ENCODE data around the gene TTLL8. TPM values are rescaled to one million over a fixed set of nuclear protein-coding genes. Genes with fewer than 3 reads are reported as not detected.

TTLL8 gene
- total and polyA plus RNA-seq, 2 experiments from 2014 or later: not detected

DNA sequence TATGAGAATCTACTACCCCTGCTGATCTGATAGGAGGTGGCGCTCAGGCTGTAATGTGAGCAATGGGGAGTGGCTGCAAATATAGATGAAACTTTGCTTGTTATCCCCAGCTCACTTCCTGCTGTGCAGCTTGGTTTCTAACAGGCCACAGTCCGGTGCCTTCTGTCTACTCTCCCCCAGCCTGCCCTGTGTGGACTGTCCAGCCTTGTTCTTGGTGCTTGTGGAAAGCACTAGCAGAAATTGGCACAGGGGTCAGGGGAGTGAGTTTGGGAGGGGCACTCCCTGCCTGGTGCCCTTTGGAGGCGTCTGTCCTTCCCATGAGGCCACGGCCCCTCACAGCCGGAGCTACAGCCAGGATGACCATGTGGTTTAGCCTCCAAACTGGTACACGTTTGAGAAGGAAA, 46.0 kb upstream of the TTLL8 start:
- Histone ChIP-seq H4K20me1 (ENCODE audit: insufficient read depth, poor library complexity, severe bottlenecking) (no peaks in the 10 kb centered on the region), H3K4me1 (ENCODE audit: insufficient read depth) (peaks cover 5% of the 10 kb centered on the region), H3K4me3 (no peak overlapping the region), H3K79me2 (no peaks in the 10 kb centered on the region), H3K4me2 (no peak overlapping the region), H3K36me3 (replicated peaks; ENCODE audit: insufficient read depth, low read depth) (no peaks in the 10 kb centered on the region), H3K27ac (no peak overlapping the region), H2AFZ (no peak overlapping the region), H3K27me3 (no peaks in the 10 kb centered on the region), H3K9me2 (replicated peaks; ENCODE audit: insufficient read depth) (no peaks in the 10 kb centered on the region), H3K9me3 (ENCODE audit: low read depth) (no peaks in the 10 kb centered on the region)
- TF ChIP-seq, protein P1, sequence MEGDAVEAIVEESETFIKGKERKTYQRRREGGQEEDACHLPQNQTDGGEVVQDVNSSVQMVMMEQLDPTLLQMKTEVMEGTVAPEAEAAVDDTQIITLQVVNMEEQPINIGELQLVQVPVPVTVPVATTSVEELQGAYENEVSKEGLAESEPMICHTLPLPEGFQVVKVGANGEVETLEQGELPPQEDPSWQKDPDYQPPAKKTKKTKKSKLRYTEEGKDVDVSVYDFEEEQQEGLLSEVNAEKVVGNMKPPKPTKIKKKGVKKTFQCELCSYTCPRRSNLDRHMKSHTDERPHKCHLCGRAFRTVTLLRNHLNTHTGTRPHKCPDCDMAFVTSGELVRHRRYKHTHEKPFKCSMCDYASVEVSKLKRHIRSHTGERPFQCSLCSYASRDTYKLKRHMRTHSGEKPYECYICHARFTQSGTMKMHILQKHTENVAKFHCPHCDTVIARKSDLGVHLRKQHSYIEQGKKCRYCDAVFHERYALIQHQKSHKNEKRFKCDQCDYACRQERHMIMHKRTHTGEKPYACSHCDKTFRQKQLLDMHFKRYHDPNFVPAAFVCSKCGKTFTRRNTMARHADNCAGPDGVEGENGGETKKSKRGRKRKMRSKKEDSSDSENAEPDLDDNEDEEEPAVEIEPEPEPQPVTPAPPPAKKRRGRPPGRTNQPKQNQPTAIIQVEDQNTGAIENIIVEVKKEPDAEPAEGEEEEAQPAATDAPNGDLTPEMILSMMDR (IDR thresholded peaks at IDR 0.05; ENCODE audit: poor library complexity): no peak
- no peak for TF ChIP-seq EZH2 (IDR thresholded peaks at IDR 0.05; ENCODE audit: borderline replicate concordance)
- no peak for TF ChIP-seq EZH2phosphoT487 (IDR thresholded peaks at IDR 0.05; ENCODE audit: low read depth, severe bottlenecking, unreplicated experiment)
- WGBS (ENCODE audit: low lambda C conversion rate, missing lambda C conversion rate): 81% methylated on average over 6 of the region's 6 CpGs
- DNase-seq (ENCODE audit: low spot score): no peak

DNA sequence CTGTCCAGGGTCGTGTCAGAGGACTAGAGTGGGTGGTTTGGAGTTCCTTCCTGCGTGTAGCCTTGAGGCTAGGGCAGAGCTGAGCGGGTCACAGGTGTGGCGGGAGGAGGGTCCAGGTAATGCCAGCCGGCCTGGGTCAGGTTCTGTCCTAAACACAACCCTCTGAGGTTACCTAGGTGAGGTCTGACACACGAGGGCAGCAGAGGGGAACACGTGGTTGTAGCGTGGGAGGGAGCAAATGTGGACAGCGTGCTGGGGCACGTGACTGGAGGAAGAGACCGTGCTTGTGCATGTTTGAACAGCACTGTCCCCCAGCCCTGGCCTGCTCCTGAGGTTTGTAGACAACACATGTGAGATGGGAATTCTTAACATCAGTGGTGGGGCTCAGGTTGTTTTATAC, 44.8 kb upstream of the TTLL8 start:
- Histone ChIP-seq H3K4me3 (no peak overlapping the region), H3K4me2 (no peak overlapping the region), H3K4me1 (ENCODE audit: insufficient read depth) (peaks cover 5% of the 10 kb centered on the region), H3K79me2 (no peaks in the 10 kb centered on the region), H3K9me2 (replicated peaks; ENCODE audit: insufficient read depth) (no peaks in the 10 kb centered on the region), H4K20me1 (ENCODE audit: insufficient read depth, poor library complexity, severe bottlenecking) (no peaks in the 10 kb centered on the region), H3K36me3 (replicated peaks; ENCODE audit: insufficient read depth, low read depth) (no peaks in the 10 kb centered on the region), H3K27me3 (no peaks in the 10 kb centered on the region), H2AFZ (no peak overlapping the region), H3K9me3 (ENCODE audit: low read depth) (no peaks in the 10 kb centered on the region), H3K27ac (no peak overlapping the region)
- DNase-seq (ENCODE audit: low spot score): no peak
- 73% methylated on average over 11 of the region's 11 CpGs for WGBS (ENCODE audit: low lambda C conversion rate, missing lambda C conversion rate)
- TF ChIP-seq EZH2 (IDR thresholded peaks at IDR 0.05; ENCODE audit: borderline replicate concordance): no peak
- TF ChIP-seq, protein P1 (IDR thresholded peaks at IDR 0.05; ENCODE audit: poor library complexity): no peak
- TF ChIP-seq EZH2phosphoT487 (IDR thresholded peaks at IDR 0.05; ENCODE audit: low read depth, severe bottlenecking, unreplicated experiment): no peak

DNA sequence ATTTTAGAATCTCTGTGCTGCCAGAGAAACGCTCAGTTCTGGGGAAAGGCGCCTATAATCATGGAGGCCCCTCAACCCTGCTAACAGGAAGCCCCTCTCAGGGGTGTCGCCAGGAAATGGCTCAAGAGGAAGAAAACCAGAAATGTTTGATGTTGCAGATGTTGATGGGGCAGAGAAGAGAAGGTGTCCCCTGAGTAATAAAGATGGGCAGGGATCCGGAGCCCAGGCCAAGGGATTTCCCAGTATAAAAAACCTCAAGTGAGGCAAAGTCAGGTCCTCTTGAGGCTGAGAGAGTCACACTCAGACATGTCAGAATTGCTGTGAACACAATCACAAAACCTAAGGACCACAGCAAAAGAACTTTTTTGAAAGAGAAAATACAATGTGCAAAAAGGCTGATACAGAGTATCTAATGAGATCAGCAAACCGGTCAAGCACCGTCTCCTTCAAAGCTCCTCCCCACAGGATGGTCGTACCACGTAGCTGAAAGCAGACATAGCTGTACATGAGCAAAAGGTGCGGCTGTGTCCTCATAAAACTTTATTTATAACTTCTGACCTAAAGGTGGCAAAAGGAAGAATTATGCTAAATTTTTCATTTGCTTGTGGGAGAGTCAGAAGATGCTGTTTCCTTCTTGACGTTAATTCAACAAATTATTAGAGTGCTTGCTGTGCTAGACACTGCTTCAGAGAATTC, 43.9 kb upstream of the TTLL8 start:
- DNase-seq (ENCODE audit: low spot score): no peak
- H3K79me2 ChIP-seq: no peaks in the 10 kb centered on the region
- no peaks in the 10 kb centered on the region for H3K9me2 ChIP-seq (replicated peaks; ENCODE audit: insufficient read depth)
- H3K36me3 ChIP-seq (replicated peaks; ENCODE audit: insufficient read depth, low read depth): no peaks in the 10 kb centered on the region
- 88% methylated on average over 10 of the region's 10 CpGs for WGBS (ENCODE audit: low lambda C conversion rate, missing lambda C conversion rate)
- H3K27ac ChIP-seq: no peak overlapping the region
- H2AFZ ChIP-seq: no peak overlapping the region
- peaks cover 5% of the 10 kb centered on the region for H3K4me1 ChIP-seq (ENCODE audit: insufficient read depth)
- no peak overlapping the region for H3K4me3 ChIP-seq
- no peak overlapping the region for H3K4me2 ChIP-seq
- H4K20me1 ChIP-seq (ENCODE audit: insufficient read depth, poor library complexity, severe bottlenecking): no peaks in the 10 kb centered on the region
- no peaks in the 10 kb centered on the region for H3K9me3 ChIP-seq (ENCODE audit: low read depth)
- TF ChIP-seq, protein P1 (IDR thresholded peaks at IDR 0.05; ENCODE audit: poor library complexity): no peak
- TF ChIP-seq EZH2phosphoT487 (IDR thresholded peaks at IDR 0.05; ENCODE audit: low read depth, severe bottlenecking, unreplicated experiment) (no peak), EZH2 (IDR thresholded peaks at IDR 0.05; ENCODE audit: borderline replicate concordance) (no peak)
- H3K27me3 ChIP-seq: no peaks in the 10 kb centered on the region
